Measurements from ENCODE around the gene CATSPERD. TPM values are rescaled to one million over a fixed set of nuclear protein-coding genes. Genes with fewer than 3 reads are reported as not detected.

CATSPERD gene
- total and polyA plus RNA-seq, 9 of the 15 experiments (the other 6 are each of a cell fraction or from before 2014, with no cell fraction given) = not detected

DNA sequence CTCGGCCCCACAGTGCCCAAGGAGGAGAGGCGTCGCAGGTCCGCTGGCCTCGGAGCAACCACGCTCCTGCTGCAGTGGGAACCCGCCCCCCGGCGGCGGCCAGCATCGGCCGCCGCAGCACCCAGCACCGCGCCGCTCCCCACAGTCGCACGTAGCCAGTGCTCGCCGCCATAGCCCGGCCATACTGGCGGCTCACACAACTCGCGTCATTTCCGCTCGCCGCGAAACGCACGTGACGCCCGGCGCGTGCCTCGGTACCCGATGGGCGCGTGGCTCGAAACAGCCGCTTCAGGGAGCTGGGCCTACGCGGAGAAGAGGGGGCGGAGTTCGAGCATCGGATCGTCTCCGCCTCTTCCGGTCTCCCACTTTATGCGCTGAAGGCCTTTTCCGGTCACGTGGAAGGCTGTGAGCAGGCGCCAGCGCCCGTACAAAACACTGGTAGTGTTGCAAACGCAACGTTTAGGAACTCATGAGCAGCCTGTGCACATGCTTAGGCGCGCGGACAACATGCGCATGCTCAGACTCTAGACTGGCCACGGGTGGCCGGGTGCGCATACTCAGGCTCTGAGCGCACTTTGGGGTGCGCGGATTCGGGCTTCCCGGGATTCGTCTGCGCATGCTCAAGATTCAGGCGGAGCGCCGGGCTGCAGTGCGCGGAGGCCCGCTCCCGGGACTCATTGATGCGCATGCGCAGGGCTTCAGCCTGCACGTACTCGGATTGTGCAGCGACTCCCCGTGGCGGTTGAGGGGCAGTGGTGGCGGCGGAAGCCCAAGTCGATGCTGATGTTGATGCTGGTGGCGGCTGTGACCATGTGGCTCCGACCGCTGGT lies at the start of gene CATSPERD, which contains the start of gene LONP1 (continued):
- TF ChIP-seq, protein P1, sequence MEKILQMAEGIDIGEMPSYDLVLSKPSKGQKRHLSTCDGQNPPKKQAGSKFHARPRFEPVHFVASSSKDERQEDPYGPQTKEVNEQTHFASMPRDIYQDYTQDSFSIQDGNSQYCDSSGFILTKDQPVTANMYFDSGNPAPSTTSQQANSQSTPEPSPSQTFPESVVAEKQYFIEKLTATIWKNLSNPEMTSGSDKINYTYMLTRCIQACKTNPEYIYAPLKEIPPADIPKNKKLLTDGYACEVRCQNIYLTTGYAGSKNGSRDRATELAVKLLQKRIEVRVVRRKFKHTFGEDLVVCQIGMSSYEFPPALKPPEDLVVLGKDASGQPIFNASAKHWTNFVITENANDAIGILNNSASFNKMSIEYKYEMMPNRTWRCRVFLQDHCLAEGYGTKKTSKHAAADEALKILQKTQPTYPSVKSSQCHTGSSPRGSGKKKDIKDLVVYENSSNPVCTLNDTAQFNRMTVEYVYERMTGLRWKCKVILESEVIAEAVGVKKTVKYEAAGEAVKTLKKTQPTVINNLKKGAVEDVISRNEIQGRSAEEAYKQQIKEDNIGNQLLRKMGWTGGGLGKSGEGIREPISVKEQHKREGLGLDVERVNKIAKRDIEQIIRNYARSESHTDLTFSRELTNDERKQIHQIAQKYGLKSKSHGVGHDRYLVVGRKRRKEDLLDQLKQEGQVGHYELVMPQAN (IDR thresholded peaks at IDR 0.05; ENCODE audit: borderline replicate concordance) = peak; percentile 99
- TF ChIP-seq PHB (CRISPR knock-in tag; IDR thresholded peaks at IDR 0.05) (peak; percentile 80; the same call in 1 of the 2 replicates), MYC (IDR thresholded peaks at IDR 0.05; ENCODE audit: low read depth, low read length) (peak; percentile 100), MYC (CRISPR knock-in tag; IDR thresholded peaks at IDR 0.05; ENCODE audit: borderline replicate concordance, low read depth) (peak; percentile 93), PPARD (CRISPR knock-in tag; IDR thresholded peaks at IDR 0.05) (no peak), BDP1 (IDR thresholded peaks at IDR 0.05; ENCODE audit: insufficient read depth, insufficient read length) (no peak), CEBPG (CRISPR knock-in tag; IDR thresholded peaks at IDR 0.05) (no peak), CEBPG (tag; conservative IDR thresholded peaks at IDR 0.05 in 1 of 2, IDR thresholded peaks at IDR 0.05 in 1 of 2) (no peak), ELF1 (tag; IDR thresholded peaks at IDR 0.05) (peak; percentile 93), PTBP1 (IDR thresholded peaks at IDR 0.05; ENCODE audit: low read depth, low read length) (no peak), CBX3 (IDR thresholded peaks at IDR 0.05; ENCODE audit: borderline replicate concordance in 1 of 2, low read length in 2 of 2) (peak in 1 of 2 experiments; percentile 72; a peak in 2 of 3 replicates)
- TF ChIP-seq, protein P2, sequence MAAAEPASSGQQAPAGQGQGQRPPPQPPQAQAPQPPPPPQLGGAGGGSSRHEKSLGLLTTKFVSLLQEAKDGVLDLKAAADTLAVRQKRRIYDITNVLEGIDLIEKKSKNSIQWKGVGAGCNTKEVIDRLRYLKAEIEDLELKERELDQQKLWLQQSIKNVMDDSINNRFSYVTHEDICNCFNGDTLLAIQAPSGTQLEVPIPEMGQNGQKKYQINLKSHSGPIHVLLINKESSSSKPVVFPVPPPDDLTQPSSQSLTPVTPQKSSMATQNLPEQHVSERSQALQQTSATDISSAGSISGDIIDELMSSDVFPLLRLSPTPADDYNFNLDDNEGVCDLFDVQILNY (CRISPR knock-in tag; IDR thresholded peaks at IDR 0.05) = peak; percentile 29; the same call in 1 of the 2 replicates
- TF ChIP-seq, protein P3, sequence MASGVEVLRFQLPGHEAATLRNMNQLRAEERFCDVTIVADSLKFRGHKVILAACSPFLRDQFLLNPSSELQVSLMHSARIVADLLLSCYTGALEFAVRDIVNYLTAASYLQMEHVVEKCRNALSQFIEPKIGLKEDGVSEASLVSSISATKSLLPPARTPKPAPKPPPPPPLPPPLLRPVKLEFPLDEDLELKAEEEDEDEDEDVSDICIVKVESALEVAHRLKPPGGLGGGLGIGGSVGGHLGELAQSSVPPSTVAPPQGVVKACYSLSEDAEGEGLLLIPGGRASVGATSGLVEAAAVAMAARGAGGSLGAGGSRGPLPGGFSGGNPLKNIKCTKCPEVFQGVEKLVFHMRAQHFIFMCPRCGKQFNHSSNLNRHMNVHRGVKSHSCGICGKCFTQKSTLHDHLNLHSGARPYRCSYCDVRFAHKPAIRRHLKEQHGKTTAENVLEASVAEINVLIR (CRISPR knock-in tag; IDR thresholded peaks at IDR 0.05) = peak; percentile 95
- TF ChIP-seq, protein P4, sequence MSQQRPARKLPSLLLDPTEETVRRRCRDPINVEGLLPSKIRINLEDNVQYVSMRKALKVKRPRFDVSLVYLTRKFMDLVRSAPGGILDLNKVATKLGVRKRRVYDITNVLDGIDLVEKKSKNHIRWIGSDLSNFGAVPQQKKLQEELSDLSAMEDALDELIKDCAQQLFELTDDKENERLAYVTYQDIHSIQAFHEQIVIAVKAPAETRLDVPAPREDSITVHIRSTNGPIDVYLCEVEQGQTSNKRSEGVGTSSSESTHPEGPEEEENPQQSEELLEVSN (IDR thresholded peaks at IDR 0.05; ENCODE audit: borderline replicate concordance in 1 of 2, extremely low read depth in 1 of 2, insufficient read depth in 1 of 2, insufficient read length in 1 of 2, low read depth in 1 of 2, low read length in 1 of 2, poor library complexity in 1 of 2, severe bottlenecking in 1 of 2) = peak; percentile 88 to 97
- TF ChIP-seq, protein P5, sequence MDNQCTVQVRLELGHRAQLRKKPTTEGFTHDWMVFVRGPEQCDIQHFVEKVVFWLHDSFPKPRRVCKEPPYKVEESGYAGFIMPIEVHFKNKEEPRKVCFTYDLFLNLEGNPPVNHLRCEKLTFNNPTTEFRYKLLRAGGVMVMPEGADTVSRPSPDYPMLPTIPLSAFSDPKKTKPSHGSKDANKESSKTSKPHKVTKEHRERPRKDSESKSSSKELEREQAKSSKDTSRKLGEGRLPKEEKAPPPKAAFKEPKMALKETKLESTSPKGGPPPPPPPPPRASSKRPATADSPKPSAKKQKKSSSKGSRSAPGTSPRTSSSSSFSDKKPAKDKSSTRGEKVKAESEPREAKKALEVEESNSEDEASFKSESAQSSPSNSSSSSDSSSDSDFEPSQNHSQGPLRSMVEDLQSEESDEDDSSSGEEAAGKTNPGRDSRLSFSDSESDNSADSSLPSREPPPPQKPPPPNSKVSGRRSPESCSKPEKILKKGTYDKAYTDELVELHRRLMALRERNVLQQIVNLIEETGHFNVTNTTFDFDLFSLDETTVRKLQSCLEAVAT (IDR thresholded peaks at IDR 0.05) = peak; percentile 16 to 74; a peak in 1 of 4 replicates

Data from K562 (cell line).